MM.1S (cell line): ENCODE data around the gene FMR1.

Experiments
- CTCF ChIP-seq: fragments of 300-600 bp; sonication (generic); IDR thresholded peaks from 2 replicates; pipeline ENCODE4 v1.5.1; 2016; ENCODE audit warnings: antibody characterized with exemption, low read length, mixed read lengths
- EZH2 ChIP-seq: fragments of 300-600 bp; sonication (generic); optimal IDR thresholded peaks from 2 replicates; pipeline ENCODE3; 2017; ENCODE audit warnings: low read depth, mild to moderate bottlenecking, antibody characterized with exemption, low read length, mixed read lengths
- EZH2phosphoT487 ChIP-seq: fragments of 300-600 bp; sonication (generic); IDR thresholded peaks from 2 replicates; pipeline ENCODE4 v1.6.1; 2018; ENCODE audit warnings: antibody characterized with exemption, low read length

GRCh38 chrX:147913570-147913969 lies 1.9 kb downstream of the FMR1 start:
- TF ChIP-seq CTCF = no peak
- TF ChIP-seq EZH2 = no peak
- no peak for TF ChIP-seq EZH2phosphoT487
